Stimulated activated CD4-positive, alpha-beta T cell treated with anti-CD3 and anti-CD28 coated beads, Interleukin-12 subunit alpha, Interleukin-12 subunit beta, amount 100 ng/mL, for 4 hours (primary cell): ENCODE data around the gene KRTAP4-16.
"Not testable (repeated sequence)": the region's sequence is repeated elsewhere in the genome, so short reads cannot be mapped to it uniquely, and the experiment has no call there.

Experiments
- DNase-seq: peaks from one replicate; pipeline ENCODE4 v3.0.0-alpha.2; 2020

KRTAP4-16 gene

DNA sequence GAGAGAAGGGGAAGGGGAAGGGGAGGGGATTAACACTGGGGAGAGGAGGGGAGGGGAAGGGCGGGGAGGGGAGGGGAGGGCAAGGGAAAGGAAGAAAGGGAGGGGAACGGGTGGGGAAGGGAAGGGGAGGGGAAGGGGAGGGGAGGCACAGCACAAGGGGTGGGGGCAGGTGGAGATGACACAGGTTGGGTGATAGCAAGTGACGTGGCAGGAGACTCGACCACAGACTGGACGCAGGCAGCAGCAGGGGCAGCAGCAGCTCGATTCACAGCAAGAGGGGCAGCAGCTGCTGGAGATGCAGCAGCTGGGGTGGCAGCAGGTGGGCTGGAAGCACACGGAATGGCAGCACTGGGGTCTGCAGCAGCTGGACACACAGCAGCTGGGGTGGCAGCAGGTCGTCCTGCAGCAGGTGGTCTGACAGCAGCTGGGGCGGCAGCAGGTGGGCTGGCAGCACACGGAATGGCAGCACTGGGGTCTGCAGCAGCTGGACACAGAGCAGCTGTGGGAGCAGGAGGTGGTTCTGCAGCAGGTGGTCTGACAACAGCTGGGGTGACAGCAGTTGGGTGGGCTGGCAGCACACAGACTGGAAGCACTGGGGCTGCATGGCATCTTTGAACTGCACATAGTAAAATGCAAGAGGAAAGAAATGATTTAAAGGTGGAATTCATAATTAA lies at the start of gene KRTAP4-16:
Gene KRTAP4-16, minus strand, starts transcription at position 624 of the 674 bp plus-strand sequence. Its CDS starts 0 bp downstream, at position 624.
- no peak for DNase-seq

DNA sequence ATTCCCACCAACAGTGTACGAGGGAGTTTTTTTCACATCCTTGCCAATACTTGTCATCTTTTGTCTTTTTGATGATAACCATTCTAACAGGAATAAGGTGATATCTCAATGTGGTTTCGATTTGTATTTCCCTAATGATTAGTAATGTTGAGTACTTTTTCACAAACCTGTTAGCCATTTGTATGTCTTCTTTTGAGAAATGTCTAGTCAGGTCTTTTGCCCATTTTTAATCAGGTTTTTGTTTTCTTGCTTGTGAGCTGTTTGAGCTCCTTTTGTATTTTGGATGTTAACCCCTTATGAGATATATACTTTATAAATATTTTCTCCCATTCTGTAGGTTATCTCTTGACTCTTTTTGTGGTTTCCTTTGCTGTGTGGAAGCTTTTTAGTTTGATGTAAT lies 49.5 kb upstream of the KRTAP4-16 start:
- DNase-seq: no peak

DNA sequence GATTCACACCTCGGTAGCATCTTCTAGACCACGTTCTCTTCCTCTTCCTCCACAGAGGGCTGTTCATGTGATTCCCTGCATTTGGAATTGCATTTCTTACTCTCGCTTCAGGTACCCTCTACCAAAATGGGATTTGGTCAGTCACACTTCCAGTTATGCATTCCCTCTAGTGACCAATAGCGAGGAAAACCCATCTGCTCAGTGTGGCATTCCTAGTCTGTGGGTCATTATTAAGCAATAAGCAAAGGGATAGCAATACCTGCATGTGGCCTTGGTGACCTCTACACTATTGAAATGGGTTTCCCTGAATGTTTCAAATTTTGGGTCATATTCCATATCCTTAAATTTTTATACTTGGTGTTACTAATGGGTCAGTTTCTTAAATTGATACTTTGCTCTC lies 48.0 kb upstream of the KRTAP4-16 start:
- DNase-seq: no peak

DNA sequence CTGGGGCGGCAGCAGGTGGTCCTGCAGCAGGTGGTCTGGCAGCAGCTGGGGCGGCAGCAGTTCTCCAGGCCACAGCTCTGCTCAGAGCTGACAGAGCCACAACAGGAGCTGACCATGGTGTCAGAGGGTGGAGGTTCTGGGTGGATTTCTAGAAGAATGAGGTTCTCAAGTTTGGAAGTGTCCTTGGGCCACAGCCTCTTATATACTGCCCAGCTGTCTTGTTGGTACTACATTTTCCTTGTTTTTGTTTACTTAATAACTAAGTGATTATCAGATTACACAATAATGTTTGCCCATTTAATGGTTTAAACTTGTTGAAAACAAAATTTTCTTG lies 47.6 kb upstream of the KRTAP4-16 start, which contains the start of gene KRTAP4-5:
Gene KRTAP4-5, minus strand, starts transcription at position 174 of the 334 bp plus-strand sequence. Its CDS starts 58 bp downstream, at position 116.
- no peak for DNase-seq

DNA sequence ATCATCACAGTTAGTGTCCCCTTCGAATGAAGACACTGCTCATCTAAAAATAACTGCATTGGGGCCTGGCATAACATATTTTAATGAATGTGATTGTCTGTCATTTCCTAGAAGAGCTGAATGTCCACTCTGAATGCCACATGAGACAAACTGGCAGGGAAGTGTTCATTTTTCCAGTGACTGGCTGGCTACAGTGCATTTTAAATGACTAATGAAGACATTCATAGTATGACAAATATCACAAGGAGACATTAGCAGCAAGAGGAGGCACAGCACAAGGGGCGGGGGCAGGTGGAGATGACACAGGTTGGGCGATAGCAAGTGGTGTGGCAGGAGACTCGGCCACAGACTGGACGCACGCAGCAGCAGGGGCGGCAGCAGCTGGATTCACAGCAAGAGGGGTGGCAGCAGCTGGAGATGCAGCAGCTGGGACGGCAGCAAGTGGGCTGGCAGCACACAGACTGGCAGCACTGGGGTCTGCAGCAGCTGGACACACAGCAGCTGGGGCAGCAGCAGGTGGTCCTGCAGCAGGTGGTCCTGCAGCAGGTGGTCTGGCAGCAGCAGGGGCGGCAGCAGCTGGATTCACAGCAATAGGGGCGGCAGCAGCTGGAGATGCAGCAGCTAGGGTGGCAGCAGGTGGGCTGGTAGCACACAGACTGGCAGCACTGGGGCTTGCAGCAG lies 47.1 kb upstream of the KRTAP4-16 start:
- not testable (repeated sequence) for DNase-seq

DNA sequence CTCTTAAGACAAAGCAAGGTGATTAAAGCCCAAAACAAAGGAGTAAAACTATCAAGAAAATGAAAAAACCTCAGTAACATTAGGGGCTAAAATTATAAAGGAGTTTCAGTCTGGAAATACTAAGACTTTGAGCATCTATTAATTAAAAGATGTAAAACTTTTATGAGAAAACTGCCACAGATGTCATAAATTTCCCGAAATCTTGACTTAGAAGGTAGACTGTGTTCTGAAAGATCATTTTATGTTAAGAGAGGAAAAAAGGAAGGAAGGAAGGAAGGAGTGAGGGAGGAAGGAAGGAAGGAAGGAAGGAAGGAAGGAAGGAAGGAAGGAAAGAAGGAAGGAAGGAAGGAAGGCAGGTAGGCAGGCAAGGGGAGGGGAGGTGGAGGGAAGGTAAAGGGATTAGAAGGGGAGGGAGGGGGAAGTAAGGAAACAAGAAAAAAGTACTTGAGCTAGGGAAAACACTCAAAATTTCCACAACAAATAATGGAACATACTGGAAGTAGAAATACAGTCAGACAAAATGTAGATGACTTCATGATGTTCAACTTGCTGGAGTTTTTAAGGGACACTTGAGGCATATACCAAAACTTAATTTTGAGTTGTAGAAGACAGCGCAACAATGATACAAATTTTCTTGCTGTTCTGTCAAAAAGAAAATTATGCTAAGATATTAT lies 45.7 kb upstream of the KRTAP4-16 start:
- DNase-seq: no peak

DNA sequence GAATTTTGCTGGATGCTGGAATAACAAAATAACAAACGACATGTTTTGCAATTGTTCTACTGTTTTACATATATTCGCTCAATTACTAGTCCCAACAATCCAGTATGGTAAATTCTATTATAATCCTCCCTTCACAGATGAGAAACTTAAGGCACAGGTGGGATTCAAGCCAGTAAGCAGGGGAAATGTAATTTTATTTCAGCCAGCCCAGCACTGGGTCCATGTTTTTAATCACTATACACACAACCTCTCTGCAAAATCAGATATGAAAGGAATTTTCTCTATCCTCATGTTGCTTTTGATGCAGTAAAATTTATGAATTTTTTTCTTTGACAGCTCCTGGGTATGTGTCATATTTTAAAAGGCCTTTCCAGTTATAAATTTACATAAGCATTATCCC lies 43.3 kb upstream of the KRTAP4-16 start:
- no peak for DNase-seq

DNA sequence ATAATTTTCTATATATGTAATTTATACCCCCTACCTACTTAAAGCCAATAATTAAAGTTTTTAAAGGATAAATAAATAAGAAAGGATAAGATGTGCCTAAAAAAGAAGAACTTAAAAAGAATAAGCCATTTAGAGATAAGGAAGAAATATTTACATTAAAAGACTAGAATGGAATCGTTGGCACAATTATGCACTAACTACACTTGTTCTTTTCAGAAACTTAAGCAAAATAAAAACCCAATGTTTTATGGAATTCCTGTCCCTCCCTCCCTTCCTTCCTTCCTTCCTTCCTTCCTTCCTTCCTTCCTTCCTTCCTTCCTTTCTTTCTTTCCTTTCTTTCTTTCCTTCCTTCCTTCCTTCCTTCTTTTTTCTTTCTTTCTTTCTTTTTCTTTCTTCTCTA lies 42.8 kb upstream of the KRTAP4-16 start:
- no peak for DNase-seq

DNA sequence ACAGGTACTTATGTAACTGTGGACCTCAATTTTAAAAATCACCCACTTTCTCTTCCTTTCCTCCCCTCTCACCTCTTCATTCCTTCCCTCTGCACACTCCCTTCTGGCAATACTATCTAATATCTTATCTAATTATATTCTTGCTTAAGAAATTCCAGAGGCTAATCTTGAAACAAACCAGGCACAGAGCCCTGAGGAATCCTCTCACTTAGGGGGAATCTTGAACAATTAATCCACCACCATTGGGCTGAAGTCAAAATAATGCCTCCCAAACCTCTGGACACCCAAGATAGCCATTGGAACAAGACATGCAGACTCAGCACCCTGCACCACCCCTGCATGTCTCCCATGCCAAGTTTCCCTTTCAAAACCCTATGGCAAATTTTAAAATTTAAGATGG lies 39.4 kb upstream of the KRTAP4-16 start:
- no peak for DNase-seq

DNA sequence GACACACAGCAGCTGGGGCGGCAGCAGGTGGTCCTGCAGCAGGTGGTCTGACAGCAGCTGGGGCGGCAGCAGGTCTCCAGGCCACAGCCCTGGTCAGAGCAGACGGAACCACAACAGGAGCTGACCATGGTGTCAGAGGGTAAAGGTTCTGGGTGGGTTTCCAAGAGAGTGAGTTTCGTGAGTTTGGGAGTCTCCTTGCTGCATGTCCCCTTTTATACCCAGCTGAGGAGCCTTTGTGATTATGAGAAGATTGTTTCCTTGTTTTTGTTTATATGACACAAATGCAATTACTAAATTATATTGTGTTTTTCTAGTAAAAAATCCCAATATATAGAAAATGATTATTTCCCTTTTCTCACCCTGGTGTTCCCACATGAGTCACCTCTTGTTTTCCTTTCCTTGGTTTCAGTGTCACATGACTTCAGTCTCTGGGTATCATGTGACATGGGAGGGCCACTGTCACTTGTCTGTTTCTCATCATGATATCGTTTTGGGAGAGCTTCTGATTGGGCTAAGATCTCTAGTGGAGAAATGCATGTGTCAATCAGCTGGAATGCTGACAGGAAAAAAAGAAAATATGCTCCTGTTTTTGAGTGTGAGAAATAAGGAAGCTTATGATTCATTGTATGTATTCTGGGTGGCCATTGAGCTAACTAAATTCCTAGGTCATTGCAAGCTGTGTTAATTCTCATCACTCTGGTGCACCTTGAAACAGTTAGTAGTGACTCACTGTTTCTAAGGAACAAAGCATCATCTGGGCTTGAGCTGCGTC lies 38.5 kb upstream of the KRTAP4-16 start, which contains the start of gene KRTAP4-6:
Gene KRTAP4-6, minus strand, starts transcription at position 185 of the 772 bp plus-strand sequence. Its CDS starts 57 bp downstream, at position 128.
- DNase-seq: no peak

DNA sequence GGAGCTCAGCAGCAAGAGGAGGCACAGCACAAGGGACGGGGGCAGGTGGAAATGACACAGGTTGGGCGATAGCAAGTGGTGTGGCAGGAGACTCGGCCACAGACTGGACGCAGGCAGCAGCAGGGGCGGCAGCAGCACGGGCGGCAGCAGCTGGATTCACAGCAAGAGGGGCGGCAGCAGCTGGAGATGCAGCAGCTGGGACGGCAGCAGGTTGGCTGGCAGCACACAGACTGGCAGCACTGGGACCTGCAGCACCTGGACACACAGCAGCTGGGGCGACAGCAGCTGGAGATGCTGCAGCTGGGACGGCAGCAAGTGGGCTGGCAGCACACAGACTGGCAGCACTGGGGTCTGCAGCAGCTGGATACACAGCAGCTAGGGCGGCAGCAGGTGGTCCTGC lies 37.9 kb upstream of the KRTAP4-16 start:
- not testable (repeated sequence) for DNase-seq

DNA sequence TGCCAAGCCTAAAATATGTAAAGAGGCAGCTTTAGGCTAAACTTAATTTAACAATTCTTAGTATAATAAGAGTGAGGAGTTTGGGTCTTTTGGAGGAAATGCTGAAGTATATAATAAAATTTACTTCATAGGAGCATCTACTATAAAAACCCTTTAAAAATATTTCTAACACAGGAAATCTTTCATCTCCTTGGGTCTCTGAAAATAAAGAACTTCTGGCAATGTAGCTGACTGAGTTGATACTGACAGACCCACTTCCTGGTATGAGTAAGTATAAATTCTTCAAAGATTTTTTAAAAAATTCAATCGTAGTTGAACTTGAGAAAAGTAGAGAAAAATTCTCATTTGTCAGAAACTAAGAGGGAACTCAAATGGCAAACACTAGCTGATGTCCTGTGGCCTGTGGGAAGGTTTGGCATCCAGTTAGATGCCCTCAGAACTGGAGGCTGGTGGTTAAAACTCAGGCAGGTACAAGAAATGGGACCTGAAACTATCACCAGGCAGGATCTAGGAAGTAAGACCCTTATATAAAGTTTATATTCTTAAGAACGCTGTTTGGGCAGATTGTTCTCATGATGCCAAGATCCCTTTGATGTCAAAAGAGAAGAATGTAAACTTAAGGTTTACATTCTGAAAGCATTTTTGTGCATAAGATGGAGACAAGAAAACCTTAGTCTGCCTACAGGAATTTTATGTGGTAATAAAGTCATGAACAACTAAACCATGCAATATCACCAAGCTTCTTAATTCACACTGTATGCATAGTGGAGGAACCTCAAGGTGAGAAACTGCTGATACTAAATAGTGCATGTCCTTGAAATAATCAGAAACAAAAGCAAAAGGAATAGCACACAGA lies 32.1 kb upstream of the KRTAP4-16 start:
- DNase-seq: no peak

DNA sequence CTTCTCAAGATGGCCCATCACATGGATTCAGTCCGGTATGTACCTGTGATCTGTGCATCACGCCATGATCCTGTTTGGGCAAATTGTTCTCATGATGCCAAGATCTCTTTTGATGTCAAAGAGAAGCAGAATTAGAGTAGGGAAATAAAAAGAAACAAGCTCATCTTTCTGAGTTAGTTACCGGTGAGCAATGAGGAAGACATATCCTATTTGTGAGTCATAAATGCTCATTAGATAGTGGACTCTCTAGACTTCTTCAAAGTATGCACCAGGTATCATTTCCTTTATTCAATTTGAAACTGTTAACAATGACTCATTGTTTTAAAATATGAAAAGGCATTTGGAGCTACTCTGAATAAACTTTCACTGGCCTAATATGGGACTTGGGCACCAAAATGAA lies 30.0 kb upstream of the KRTAP4-16 start:
- no peak for DNase-seq

DNA sequence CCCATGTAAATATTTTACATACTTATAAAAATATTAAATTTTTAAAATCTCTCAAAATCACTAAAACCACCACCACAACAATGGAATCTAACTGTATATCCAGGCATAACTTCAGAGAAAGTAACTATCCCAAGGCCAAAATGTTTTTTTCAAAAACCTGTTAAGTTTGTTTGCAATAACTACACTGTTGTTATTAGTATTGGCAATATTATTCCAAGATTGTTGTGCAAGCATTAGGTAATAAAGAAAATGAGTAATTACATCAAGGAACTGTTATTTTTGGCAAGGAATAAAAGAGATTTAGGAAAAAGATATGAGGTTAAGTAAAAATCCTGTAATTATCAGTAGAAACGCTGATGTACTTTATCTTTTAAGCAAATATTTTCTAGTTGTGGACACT lies 25.4 kb upstream of the KRTAP4-16 start:
- no peak for DNase-seq

DNA sequence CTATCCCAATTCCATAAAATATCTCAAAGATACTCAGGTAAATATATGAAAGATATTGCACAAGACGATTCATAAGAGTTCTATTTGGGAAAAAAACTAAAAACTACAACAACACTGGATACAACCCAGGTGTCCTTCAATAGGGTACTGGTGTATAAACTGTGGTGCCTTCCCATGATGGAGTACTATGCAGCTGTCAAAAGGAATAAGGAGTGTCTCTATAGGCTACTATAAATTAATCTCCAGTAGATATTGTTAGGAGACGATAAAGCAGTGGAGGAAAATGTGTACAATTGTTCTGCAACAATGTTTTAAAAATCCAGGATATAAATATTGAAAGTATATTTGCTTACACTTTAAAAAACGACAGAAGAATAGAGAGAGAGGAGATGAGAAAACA lies 24.4 kb upstream of the KRTAP4-16 start:
- no peak for DNase-seq

DNA sequence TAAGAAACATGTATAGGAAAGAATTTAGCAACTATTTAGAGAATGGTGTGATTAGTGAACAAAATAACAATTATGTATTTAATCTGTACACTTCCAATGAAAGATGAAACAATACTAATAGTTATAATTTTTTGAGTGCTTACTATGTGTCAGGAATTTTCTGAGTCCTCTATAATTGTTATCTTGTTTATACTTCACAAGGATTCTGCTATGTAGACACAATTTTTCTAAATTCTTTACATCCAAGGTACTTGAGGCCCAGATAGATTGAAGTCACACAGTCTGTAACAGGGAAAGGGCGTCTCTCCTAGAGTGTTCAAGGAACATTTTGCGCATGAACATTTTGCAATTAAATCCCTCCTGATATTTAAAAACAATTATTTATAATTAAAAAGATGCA lies 23.1 kb upstream of the KRTAP4-16 start:
- no peak for DNase-seq

DNA sequence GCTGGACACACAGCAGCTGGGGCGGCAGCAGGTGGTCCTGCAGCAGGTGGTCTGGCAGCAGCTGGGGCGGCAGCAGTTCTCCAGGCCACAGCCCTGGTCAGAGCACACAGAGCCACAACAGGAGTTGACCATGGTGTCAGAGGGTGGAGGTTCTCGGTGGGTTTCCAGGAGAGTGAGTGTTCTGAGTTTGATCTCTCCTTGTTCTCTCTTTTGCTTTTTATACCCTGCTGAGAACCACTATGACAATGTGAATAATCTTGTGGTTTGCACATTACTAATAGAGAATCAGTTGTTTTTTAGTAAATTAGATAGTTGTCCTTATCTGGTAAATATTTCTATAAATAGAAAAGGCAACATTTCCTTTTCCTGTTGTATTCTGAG lies 22.0 kb upstream of the KRTAP4-16 start, which contains the start of gene KRTAP4-12:
Gene KRTAP4-12, minus strand, starts transcription at position 192 of the 381 bp plus-strand sequence. Its CDS starts 60 bp downstream, at position 132.
- not testable (repeated sequence) for DNase-seq

DNA sequence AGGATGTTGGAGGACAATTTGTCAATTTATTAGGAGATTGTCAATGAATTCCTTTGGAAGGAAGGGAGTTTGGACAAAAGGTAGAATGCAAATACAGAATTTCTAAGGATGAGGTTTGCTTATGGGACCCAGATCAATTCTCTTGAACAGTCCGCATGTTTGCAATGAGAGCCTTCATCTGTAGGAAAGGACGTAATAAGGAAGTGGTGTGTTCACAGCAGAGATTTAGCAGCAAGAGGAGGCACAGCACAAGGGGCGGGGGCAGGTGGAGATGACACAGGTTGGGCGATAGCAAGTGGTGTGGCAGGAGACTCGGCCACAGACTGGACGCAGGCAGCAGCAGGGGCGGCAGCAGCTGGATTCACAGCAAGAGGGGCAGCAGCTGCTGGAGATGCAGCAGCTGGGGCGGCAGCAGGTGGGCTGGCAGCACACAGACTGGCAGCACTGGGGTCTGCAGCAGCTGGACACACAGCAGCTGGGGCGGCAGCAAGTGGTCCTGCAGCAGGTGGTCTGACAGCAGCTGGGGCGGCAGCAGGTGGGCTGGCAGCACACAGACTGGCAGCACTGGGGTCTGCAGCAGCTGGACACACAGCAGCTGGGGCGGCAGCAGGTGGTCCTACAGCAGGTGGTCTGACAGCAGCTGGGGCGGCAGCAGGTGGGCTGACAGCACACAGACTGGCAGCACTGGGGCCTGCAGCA lies 21.4 kb upstream of the KRTAP4-16 start:
- not testable (repeated sequence) for DNase-seq

DNA sequence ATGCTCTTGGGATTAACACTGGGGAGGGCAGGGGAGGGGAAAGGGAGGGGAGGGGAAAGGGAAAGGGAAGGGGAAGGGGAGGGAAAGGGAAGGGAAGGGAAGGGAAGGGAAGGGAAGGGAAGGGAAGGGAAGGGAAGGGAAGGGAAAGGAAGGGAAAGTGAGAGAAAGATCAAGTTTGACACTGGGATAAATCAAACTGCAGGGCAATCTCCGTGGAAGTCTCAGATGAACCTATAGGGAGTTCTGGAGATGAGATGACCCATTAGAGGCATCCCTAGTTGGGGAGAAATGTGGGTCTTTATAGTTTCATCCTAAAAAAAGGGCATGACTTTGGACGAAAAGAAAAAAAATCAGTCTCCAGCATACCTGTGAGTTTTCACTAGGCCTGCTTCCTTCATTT lies 19.7 kb upstream of the KRTAP4-16 start:
- no peak for DNase-seq

DNA sequence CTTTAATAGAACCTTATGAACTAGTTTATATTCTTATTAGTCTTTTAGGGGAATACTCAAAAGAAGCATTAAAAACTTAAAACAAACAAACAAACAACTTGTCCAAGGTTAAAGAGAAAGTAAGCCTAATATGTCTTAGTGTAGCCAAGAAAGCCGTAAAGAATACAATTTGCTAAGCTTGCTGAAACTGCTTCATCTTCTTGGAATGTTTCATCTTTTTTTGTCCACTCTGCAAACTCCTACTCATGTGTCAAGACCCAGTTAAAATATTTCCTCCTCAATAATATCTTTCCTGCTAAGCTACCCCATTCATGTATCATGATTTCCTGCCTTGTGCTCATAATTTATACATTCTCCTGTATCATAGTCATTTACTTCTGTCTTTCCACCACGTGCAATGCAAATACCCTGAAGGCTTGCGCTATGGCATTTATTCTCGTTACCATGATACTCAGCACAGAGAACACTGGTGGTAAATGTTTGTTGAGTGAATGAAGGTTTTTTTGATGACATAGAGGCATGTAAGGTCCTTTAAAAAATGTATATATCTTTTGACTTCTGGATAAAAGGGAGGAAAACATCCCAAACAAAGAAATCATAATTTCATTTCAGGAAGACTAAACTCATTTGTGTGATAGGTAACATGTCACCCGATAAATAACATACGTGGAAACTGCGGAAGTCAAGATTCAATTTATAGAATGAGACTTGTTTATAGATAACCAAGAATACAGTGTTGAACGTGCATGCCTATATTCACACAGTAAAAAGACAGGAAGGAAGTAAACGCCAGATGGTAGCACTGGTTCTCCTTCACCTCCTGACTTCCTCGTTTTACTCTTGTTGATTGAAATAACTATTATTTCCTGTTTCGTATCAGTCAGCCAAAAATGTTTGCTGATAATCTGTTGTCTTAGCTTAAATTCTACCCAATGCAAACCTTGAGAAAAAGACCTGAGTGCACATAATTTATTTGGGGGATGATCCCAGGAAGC lies 18.0 kb upstream of the KRTAP4-16 start:
- not testable (repeated sequence) for DNase-seq
